GM12892 (cell line): ENCODE measurements around the gene GPR152.

Experiments used
- DNase-seq: peaks from one replicate; pipeline ENCODE4 v3.0.0; 2011; ENCODE audit not compliant: insufficient read length
- FAIRE-seq: peaks from 2 replicates; lab custom pipeline; 2011; peaks lifted over from hg19 to GRCh38; lab: Jason Lieb, UNC
- POLR2A ChIP-seq: IDR thresholded peaks from 2 replicates; pipeline ENCODE4 v1.6.1; 2011; ENCODE audit warnings: low read depth, low read length, control low read depth
- POLR2AphosphoS5 ChIP-seq: IDR thresholded peaks from 2 replicates; pipeline ENCODE4 v1.6.1; 2011; ENCODE audit warnings: low read depth, low read length, control low read depth
- TAF1 ChIP-seq: IDR thresholded peaks from 2 replicates; pipeline ENCODE4 v1.6.1; 2011; ENCODE audit warnings: low read depth, mild to moderate bottlenecking, control low read depth, low read length, borderline replicate concordance

GPR152 gene

GRCh38 chr11:67458266-67458665 is 5.7 kb upstream of the GPR152 start:
- TF ChIP-seq POLR2A, result no peak
- TF ChIP-seq TAF1, result no peak
- no peak for TF ChIP-seq POLR2AphosphoS5
- no peak for DNase-seq
- FAIRE-seq, result no peak

- TF ChIP-seq TAF1 (no peak), POLR2A (no peak), POLR2AphosphoS5 (no peak)
- FAIRE-seq, result no peak
Measured at GRCh38 chr11:67457453-67457852, 4.9 kb upstream of the GPR152 start.

GRCh38 chr11:67456068-67456705 is 3.7 kb upstream of the GPR152 start:
- no peak for FAIRE-seq
- TF ChIP-seq POLR2AphosphoS5 (no peak), POLR2A (no peak), TAF1 (no peak)
- no peak for DNase-seq

More at GRCh38 chr11:67457453-67457852, 4.9 kb upstream of the GPR152 start:
- no peak for DNase-seq

- no peak for TF ChIP-seq POLR2A
- no peak for TF ChIP-seq TAF1
- TF ChIP-seq POLR2AphosphoS5, result no peak
- DNase-seq (no peak), FAIRE-seq (no peak)
Measured at GRCh38 chr11:67455054-67455453, 2.5 kb upstream of the GPR152 start, which contains the start of gene CABP4. CABP4 (plus strand) TSS chr11:67455354; CDS start chr11:67455424, 70 bp downstream.

GRCh38 chr11:67453816-67454732 is 1.5 kb upstream of the GPR152 start:
- DNase-seq (no peak), FAIRE-seq (no peak)
- no peak for TF ChIP-seq POLR2AphosphoS5
- no peak; the same call in 1 of the 2 replicates for TF ChIP-seq POLR2A

- DNase-seq (no peak), FAIRE-seq (no peak)
- TF ChIP-seq POLR2A (0 out of 2 replicates have a peak, but pooled peaks have one; percentile 4), POLR2AphosphoS5 (no peak)
Measured at GRCh38 chr11:67451658-67451976, 912 bp downstream of the GPR152 start.

GRCh38 chr11:67450796-67451657 is 1.5 kb downstream of the GPR152 start:
- no peak for FAIRE-seq
- TF ChIP-seq TAF1, result no peak
- TF ChIP-seq POLR2AphosphoS5, result no peak
- TF ChIP-seq POLR2A, result no peak
- DNase-seq, result no peak

GRCh38 chr11:67449116-67449844 is 3.2 kb downstream of the GPR152 start:
- TF ChIP-seq TAF1 (no peak), POLR2A (no peak; the same call in 1 of the 2 replicates), POLR2AphosphoS5 (no peak)
- no peak for FAIRE-seq
- DNase-seq, result no peak

GRCh38 chr11:67448220-67448609 is 4.3 kb downstream of the GPR152 start:
- no peak for FAIRE-seq
- no peak for DNase-seq
- TF ChIP-seq TAF1, result no peak
- no peak for TF ChIP-seq POLR2AphosphoS5
- TF ChIP-seq POLR2A, result no peak

GRCh38 chr11:67445515-67445914 is 7.0 kb downstream of the GPR152 start:
- DNase-seq (no peak), FAIRE-seq (no peak)
- TF ChIP-seq POLR2A, result peak; percentile 12; the same call in 1 of the 2 replicates
- TF ChIP-seq POLR2AphosphoS5, result no peak
- no peak for TF ChIP-seq TAF1
